Left forelimb (tissue), 1 donor: Measurements from ENCODE around the gene PARD6B.
"Not testable (repeated sequence)": the region's sequence is repeated elsewhere in the genome, so short reads cannot be mapped to it uniquely, and the experiment has no call there.

Experiments
- DNase-seq: peaks from one replicate; pipeline ENCODE4 v3.0.0-alpha.2; 2018; ENCODE audit warnings: low spot score

The PARD6B gene

GRCh38 chr20:50703651-50704438 lies 27.5 kb upstream of the PARD6B start:
- DNase-seq, result not testable (repeated sequence)

GRCh38 chr20:50704514-50704913 lies 26.9 kb upstream of the PARD6B start:
- DNase-seq, result no peak

GRCh38 chr20:50704971-50705370 lies 26.4 kb upstream of the PARD6B start:
- no peak for DNase-seq

- DNase-seq, result no peak
Observed at GRCh38 chr20:50708845-50709635, 22.3 kb upstream of the PARD6B start.

- no peak for DNase-seq
Observed at GRCh38 chr20:50709636-50709973, 21.8 kb upstream of the PARD6B start.

- DNase-seq, result no peak
Observed at GRCh38 chr20:50710492-50711063, 20.8 kb upstream of the PARD6B start.

GRCh38 chr20:50711113-50711825 lies 20.1 kb upstream of the PARD6B start:
- DNase-seq, result no peak

GRCh38 chr20:50712771-50713656 lies 18.4 kb upstream of the PARD6B start:
- DNase-seq, result no peak

GRCh38 chr20:50713657-50714101 lies 17.7 kb upstream of the PARD6B start:
- no peak for DNase-seq

GRCh38 chr20:50714426-50714825 lies 17.0 kb upstream of the PARD6B start:
- DNase-seq, result not testable (repeated sequence)

- no peak for DNase-seq
Observed at GRCh38 chr20:50715694-50716093, 15.7 kb upstream of the PARD6B start.

- no peak for DNase-seq
Observed at GRCh38 chr20:50716518-50716917, 14.9 kb upstream of the PARD6B start.

- no peak for DNase-seq
Observed at GRCh38 chr20:50717312-50717711, 14.1 kb upstream of the PARD6B start.

GRCh38 chr20:50717974-50718761 lies 13.2 kb upstream of the PARD6B start:
- DNase-seq, result no peak

GRCh38 chr20:50719328-50719727 lies 12.1 kb upstream of the PARD6B start:
- DNase-seq, result no peak

- no peak for DNase-seq
Observed at GRCh38 chr20:50720026-50720425, 11.4 kb upstream of the PARD6B start.

GRCh38 chr20:50720582-50720981 lies 10.8 kb upstream of the PARD6B start:
- no peak for DNase-seq

- DNase-seq, result no peak
Observed at GRCh38 chr20:50721881-50722281, 9.5 kb upstream of the PARD6B start.

- DNase-seq, result no peak
Observed at GRCh38 chr20:50722424-50723155, 8.8 kb upstream of the PARD6B start.

GRCh38 chr20:50723672-50724071 lies 7.7 kb upstream of the PARD6B start:
- no peak for DNase-seq
